Uterus (tissue), 4 donors: ENCODE measurements around the gene TWSG1. TPM values are rescaled to one million over a fixed set of nuclear protein-coding genes. Genes with fewer than 3 reads are reported as not detected.
"Not testable (repeated sequence)": the region's sequence is repeated elsewhere in the genome, so short reads cannot be mapped to it uniquely, and the experiment has no call there.

Experiments used
- DNase-seq, 2 donors: peaks; one replicate each; pipeline ENCODE4 v3.0.0-alpha.2; 2019 to 2020
- H3K27ac ChIP-seq, 2 donors: fragments of 200-600 bp; sonication (generic); 1 replicate in 1 of 2; 2 replicates in 1 of 2; pipeline ENCODE4 v1.5.1; 2016 to 2018
- H3K27me3 ChIP-seq, 2 donors: fragments of 200-600 bp; sonication (generic); one replicate each; pipeline ENCODE4 v1.5.1; 2018 to 2019; ENCODE audit warnings: control low read depth in 1 of 2
- H3K36me3 ChIP-seq, 2 donors: fragments of 200-600 bp; sonication (generic); one replicate each; pipeline ENCODE4 v1.5.1; 2019; ENCODE audit warnings: control low read depth in 1 of 2
- H3K4me1 ChIP-seq, 2 donors: fragments of 200-600 bp; sonication (generic); one replicate each; pipeline ENCODE4 v1.5.1; 2018 to 2019; ENCODE audit warnings: control low read depth in 1 of 2
- H3K4me3 ChIP-seq, 2 donors: fragments of 200-600 bp; sonication (generic); 1 replicate in 1 of 2; 2 replicates in 1 of 2; pipeline ENCODE4 v1.5.1; 2018 to 2019; ENCODE audit warnings: mild to moderate bottlenecking in 1 of 2
- H3K9me3 ChIP-seq, 2 donors: fragments of 200-600 bp; sonication (generic); one replicate each; pipeline ENCODE4 v1.5.1; 2019; ENCODE audit warnings: control low read depth in 1 of 2
- CTCF ChIP-seq, 4 experiments: fragments of 200-600 bp in 2 of 4; fragments of 450-650 bp in 2 of 4; sonication (generic) in 2 of 4; IDR thresholded peaks; one replicate each; pipeline ENCODE4 v1.5.1; 2016 to 2019; ENCODE audit warnings: antibody characterized with exemption in 4 of 4, mild to moderate bottlenecking in 2 of 4, moderate library complexity in 1 of 4
- POLR2A ChIP-seq, 2 donors: fragments of 450-650 bp; IDR thresholded peaks; one replicate each; pipeline ENCODE4 v1.6.1; 2016; ENCODE audit warnings: antibody characterized with exemption in 2 of 2, mild to moderate bottlenecking in 1 of 2, moderate library complexity in 1 of 2
- intact Hi-C: fragments of 100-400 bp; cut with DNase I; formaldehyde crosslinking; loops from one replicate; pipeline ENCODE4 v1.15.1; 2023; ENCODE audit warnings: low total_unique reads
- total RNA-seq, 4 donors: library from RNA; depleted of rRNA in 3 of 4; stranded (reverse); fragments of >200 nt in 3 of 4; gene quantifications; one replicate each; pipeline versions ENCODE4 v1.1.0 to v1.2.4, GENCODE V29; 2014 to 2023
- donor health status: DM: yes; HTN: yes; CAD: no.

TWSG1 gene
- total RNA-seq, 4 donors from 2014 or later, result 47.6 to 198 (median 61.0) TPM

DNA sequence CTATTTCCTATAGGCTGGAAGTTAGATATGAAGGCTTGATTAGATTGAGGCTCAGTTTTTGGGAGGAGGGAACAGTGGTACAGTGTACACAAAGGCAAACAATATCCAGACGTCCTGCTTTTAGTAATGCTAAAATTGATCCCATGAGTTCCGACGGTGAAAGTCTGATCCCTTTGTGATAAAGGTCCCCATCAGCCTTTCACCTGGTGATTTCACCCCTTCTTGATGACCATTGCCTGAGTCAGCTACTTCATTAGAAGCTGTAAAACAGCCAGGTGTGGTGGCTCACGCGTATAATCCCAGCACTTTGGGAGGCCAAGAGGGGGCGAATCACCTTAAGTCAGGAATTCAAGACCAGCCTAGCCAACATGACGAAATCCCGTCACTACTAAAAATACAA, 29.7 kb downstream of the TWSG1 start:
- TF ChIP-seq POLR2A (IDR thresholded peaks at IDR 0.05) (no peak), CTCF (IDR thresholded peaks at IDR 0.05) (no peak)
- no peaks in the 10 kb centered on the region for H3K9me3 ChIP-seq
- H3K36me3 ChIP-seq, result no peaks in the 10 kb centered on the region
- no peak overlapping the region for H3K27ac ChIP-seq
- intact Hi-C loops, result no loop called here
- H3K27me3 ChIP-seq, result no peaks in the 10 kb centered on the region
- no peaks in the 10 kb centered on the region for H3K4me1 ChIP-seq
- DNase-seq, result no peak
- H3K4me3 ChIP-seq, result no peak overlapping the region

GRCh38 chr18:9365406-9365805, 30.8 kb downstream of the TWSG1 start:
- no peaks in the 10 kb centered on the region for H3K4me1 ChIP-seq
- TF ChIP-seq POLR2A (IDR thresholded peaks at IDR 0.05), result no peak
- TF ChIP-seq CTCF (IDR thresholded peaks at IDR 0.05), result no peak
- intact Hi-C loops, result no loop called here
- no peak overlapping the region for H3K4me3 ChIP-seq
- H3K27me3 ChIP-seq, result no peaks in the 10 kb centered on the region
- H3K9me3 ChIP-seq, result no peaks in the 10 kb centered on the region
- H3K27ac ChIP-seq, result no peak overlapping the region
- no peaks in the 10 kb centered on the region for H3K36me3 ChIP-seq
- DNase-seq, result no peak

DNA sequence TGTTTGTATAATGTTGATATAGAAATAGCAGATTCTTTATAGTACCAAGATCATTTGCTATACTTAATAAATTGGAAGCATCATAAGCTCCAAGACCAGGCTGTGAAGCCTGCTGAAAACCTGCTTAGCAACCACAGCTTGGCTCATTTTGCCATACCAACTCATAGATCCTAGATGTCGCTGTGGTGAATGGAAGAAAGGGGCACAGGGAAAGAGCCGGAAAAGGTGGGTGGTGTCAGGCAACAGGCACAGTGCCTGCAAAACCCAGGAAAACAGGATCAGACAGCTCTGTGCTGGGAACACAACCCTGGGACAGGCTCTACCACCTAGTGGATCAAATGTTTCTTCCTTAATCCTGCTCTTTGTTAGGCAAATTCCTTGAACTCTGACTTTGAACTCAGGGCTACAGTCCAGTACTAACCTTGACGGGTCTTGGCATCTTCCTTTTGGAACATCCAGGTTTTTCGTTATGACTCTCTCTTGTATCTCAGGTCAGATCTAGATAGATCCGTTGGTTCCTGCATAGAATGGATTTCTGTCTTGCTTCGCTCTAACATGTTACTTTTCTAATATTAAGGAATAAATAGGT, 31.6 kb downstream of the TWSG1 start:
- no peak for DNase-seq
- no peaks in the 10 kb centered on the region for H3K4me1 ChIP-seq
- H3K9me3 ChIP-seq, result no peaks in the 10 kb centered on the region
- no peak overlapping the region for H3K4me3 ChIP-seq
- TF ChIP-seq POLR2A (IDR thresholded peaks at IDR 0.05) (no peak), CTCF (IDR thresholded peaks at IDR 0.05) (no peak)
- H3K27ac ChIP-seq, result no peak overlapping the region
- intact Hi-C loops, result no loop called here
- H3K27me3 ChIP-seq, result no peaks in the 10 kb centered on the region
- H3K36me3 ChIP-seq, result no peaks in the 10 kb centered on the region

DNA sequence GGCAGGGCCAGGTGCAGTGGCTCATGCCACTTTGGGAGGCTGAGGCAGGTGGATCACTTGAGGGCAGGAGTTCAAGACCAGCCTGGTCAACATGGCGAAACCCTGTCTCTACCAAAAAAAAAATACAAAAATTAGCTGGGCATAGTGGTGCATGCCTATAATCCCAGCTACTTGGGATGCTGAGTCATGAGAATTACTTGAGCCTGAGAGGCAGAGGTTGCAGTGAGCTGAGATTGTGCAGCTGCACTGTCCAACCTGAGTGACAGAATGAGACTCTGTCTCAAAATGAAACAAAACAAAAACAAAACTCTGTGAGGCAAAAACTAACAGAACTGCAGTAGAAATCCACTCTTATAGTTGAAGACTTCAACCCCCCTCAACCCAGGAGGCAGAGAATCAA, 38.7 kb downstream of the TWSG1 start:
- H3K4me3 ChIP-seq, H3K27me3 ChIP-seq, H3K9me3 ChIP-seq, intact Hi-C loops, H3K4me1 ChIP-seq, H3K27ac ChIP-seq, DNase-seq, H3K36me3 ChIP-seq: not testable (repeated sequence)

GRCh38 chr18:9379118-9379517, 44.5 kb downstream of the TWSG1 start:
- no peak for DNase-seq
- Histone ChIP-seq H3K27ac (no peak overlapping the region), H3K36me3 (no peaks in the 10 kb centered on the region), H3K4me1 (no peaks in the 10 kb centered on the region), H3K4me3 (no peak overlapping the region), H3K27me3 (no peaks in the 10 kb centered on the region), H3K9me3 (no peaks in the 10 kb centered on the region)
- intact Hi-C loops, result no loop called here
- TF ChIP-seq POLR2A (IDR thresholded peaks at IDR 0.05) (no peak), CTCF (IDR thresholded peaks at IDR 0.05) (no peak)

- intact Hi-C loops, result no loop called here
- Histone ChIP-seq H3K36me3 (no peaks in the 10 kb centered on the region), H3K4me1 (no peaks in the 10 kb centered on the region), H3K27me3 (no peaks in the 10 kb centered on the region), H3K4me3 (no peak overlapping the region), H3K9me3 (no peaks in the 10 kb centered on the region), H3K27ac (peak overlapping the region in 1 of 2 donors; percentile 49)
- no peak for TF ChIP-seq CTCF (IDR thresholded peaks at IDR 0.05)
- no peak for TF ChIP-seq POLR2A (IDR thresholded peaks at IDR 0.05)
- DNase-seq, result no peak
These were observed 45.5 kb downstream of the TWSG1 start for GRCh38 chr18:9380101-9380500.
